ENCODE data around the gene FGF8.

Gene FGF8

GRCh38 chr10:101768791-101769170 lies 7.1 kb downstream of the FGF8 start:
- DNase-seq: no peak

- DNase-seq: no peak
Observed at GRCh38 chr10:101767966-101768790, 7.7 kb downstream of the FGF8 start.

DNA sequence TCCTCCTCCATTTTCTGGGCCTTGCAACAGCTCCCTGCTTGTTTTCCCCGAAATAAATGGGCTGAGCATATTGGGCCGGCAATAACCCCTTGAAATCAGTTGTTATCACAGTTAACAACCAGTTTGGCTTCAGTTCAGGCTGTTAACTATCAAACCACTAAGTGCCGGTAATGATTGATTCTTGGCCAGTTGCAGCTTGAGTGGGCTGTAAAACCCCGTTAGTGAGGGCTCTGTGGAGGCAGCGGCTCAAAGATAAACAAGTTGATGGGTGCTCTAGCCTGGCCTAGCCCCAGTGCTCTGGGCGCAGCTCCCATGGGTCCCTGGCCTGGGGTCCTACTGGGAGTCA lies 8.3 kb downstream of the FGF8 start:
- no peak for DNase-seq

GRCh38 chr10:101766753-101767599 lies 8.9 kb downstream of the FGF8 start:
- no peak for DNase-seq

- no peak for DNase-seq
Observed at GRCh38 chr10:101766306-101766705, 9.6 kb downstream of the FGF8 start.

DNA sequence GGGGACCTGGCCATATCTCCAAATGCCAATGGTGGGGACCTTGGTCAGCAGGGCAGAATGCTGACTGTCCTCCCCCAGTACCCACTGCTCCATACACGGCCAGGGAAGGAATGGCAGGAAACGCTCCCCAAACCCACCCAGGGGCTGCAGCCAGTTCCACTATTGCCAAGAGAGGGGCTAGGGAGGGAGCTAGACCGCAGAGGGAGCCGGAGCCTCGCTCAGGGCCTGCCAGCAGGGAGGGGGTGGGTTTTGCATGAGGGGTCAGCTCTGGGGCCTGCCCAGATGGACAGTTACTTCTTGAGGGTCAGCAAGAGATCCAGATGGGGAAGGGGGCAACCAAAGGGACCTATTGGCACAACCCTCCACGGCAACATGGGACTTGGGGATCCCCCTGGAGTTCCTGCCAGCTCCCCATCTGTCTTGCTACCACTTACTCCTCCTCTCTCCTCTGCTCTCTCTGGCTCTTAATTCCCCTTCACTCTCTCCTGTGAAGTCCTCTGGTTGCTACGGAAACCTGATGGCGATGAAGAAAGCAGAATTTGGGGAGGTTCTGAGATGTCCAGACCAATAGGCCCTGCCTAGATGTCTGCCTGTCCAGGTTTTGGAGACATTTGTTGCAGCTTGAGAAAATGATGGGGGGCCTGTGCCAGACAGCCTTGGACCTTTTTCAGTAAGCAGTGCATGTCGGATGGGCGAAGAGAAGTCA lies 12.6 kb downstream of the FGF8 start:
- no peak for DNase-seq

DNA sequence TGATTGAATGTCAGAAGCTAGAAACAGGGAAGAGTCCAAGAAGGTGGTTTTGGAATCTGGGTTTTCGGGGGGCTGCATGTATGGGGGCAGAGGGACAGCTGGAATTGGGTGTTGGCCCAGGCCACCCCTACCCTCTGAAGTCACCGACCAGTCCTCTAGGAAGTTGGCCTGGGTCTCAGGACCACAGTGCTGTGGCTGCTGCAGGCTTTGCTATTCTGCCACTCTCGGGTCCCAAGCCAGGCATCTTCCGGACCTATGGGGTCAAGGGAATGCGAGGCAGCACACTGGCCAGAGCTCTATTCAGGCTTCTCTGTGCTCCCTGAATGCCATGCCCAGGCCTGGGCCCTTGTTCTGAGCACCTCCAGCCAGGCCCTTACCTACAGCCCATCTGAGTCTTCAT lies 13.2 kb downstream of the FGF8 start:
- DNase-seq: no peak

DNA sequence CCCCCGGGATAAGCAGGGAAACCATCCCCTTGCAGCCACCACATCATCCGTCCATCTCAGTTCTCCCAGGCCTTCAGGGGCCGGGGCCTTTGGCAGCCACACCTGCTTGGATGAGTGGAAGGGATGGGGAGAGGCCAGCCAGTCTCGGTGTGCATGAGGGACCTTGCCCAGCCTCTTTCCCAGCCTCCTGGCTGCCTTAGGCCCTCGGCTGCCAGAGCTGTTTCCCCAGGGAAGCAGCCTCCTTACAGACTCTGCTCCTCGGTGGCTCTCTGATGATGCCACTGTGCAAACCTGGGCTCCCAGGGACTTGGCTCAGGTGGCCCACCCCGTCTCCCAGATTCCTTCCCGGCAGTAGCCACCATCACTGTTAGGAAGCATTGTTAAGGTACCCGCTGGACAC lies 14.7 kb downstream of the FGF8 start:
- DNase-seq: no peak

GRCh38 chr10:101760510-101760909 lies 15.4 kb downstream of the FGF8 start:
- no peak for DNase-seq

DNA sequence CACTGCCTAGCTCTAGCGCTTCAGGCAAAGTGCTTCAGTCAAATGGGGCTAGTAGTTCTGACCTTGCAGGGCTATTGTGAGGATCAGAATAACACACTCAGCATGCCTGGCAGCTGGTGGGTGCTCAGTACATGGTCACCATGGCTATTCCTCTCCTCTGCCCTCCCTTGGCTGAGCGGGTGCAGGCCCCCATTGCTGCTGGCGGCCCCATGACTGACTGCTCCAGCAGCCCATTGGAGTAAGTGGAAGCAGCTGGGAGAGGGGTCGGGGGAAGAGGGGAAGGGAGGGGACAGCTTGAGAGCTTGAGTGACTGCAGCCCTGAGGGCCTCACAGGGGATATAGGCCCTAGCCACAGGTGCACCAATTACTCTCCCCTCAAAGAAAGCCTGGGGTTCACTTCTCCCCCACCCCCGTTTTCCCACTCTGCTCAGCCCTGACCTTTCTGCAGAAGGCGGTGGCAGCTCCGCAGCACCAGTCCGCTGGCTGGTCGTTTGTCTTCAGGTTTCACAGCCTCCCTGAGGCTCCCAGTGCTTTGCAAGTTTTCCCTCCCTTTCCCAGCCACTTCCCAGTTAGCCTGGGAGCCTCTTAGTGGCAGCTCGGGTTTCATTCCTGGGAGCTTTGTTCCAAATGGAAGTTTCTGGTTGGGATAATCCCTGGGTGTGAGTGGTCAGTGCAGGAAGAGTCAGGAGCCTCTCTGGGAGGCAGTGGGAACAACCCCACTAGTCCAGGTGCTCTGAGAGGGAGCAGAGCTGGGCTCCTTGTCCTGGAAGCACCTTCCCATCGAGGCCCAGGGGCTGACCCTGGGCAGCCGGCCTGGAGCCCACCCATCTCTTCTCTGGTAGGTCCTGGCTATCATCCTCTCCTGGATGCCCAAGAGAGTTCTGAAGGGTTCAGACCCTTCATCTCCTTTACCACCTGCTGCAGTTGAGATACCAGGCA lies 16.3 kb downstream of the FGF8 start:
- no peak for DNase-seq

DNA sequence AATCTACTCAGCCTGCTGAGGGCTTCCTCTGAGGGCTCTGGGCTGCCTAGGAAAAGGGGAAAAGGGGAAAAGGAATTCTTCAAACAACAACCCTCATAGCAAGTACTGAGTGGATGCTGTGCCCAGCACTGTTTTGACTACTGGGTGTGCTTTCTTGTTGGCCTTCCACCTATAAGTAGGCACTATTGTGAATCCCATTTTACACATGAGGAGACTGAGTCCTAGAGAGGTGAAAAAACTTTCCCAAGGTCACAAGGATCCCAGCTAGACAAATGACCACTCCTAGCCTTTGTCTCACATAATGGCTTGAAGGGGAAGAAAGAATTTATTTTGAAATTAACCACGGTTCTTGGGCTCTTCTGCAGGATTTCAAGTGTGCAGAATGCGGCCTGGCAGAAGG lies 17.1 kb downstream of the FGF8 start:
- no peak for DNase-seq

- no peak for DNase-seq
Observed at GRCh38 chr10:101752241-101752640, 23.7 kb downstream of the FGF8 start.

DNA sequence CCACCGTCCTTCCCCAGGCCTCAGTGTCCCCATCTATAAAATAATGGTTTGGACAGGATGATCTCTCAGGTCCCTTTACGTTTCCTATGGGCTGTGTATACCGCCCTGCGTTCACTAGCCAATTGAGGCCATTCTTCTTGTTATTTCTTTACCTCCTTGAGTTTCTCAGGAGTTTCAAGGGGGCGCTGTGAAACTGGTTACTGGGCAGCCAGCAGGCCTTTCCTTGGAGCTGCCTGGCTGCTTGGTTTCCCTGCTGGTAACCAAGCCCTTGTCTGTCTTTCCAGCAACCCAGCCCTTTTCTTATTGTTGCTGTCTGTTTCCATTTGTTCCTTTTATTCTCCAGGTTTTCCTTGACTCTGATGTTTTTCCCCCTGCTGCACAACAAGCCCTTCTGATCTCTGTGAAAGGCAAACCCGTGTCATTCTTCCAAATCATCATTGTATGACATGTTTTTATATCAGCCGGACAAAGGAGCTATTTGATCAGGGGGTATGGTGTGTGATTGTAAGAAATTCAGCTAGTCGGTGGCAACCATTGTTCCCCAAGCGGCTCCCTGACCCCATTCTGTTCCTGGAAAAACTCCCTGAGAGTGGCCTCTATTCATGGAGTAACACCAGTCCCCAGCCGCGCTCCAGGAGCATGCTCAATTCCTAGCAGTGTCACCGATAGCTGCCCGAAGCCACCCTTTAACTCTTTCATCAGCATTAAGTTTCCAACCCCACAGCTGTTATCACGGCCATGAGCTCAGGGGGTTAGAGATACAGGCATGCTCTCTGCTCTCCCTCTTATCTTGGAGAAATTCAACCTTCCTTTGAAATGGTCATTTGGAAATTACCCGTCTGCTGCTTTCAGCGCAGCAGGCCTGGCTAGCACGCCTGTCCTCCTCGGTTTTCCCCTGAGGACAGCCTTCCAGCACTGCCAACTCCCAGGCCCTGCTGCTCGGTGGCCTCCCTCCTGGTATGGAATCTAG lies 26.6 kb downstream of the FGF8 start:
- DNase-seq: no peak

DNA sequence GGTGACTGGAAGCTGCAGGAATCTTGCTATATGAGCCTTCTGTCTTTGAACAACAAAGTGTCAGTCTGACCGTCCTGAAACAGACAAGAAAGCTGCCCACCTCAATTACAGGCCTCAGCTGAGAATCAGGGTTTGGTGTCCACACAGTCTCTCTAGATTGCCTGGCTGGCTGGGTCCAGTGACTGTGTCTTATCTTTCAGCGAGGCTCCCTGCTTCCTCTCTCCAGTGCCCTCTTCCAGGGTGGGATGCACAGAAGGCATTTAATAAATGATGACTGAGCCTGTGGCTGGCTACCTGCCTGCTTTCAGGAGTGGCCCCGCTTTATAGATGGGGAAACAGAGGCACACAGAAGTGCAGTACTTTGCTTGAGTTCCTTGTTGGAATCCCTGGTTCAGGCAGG lies 27.4 kb downstream of the FGF8 start:
- DNase-seq: no peak

GRCh38 chr10:101745074-101745696 lies 30.7 kb downstream of the FGF8 start:
- DNase-seq: no peak

- no peak for DNase-seq
Observed at GRCh38 chr10:101744267-101744666, 31.6 kb downstream of the FGF8 start.

GRCh38 chr10:101741938-101742337 lies 34.0 kb downstream of the FGF8 start:
- DNase-seq: no peak

DNA sequence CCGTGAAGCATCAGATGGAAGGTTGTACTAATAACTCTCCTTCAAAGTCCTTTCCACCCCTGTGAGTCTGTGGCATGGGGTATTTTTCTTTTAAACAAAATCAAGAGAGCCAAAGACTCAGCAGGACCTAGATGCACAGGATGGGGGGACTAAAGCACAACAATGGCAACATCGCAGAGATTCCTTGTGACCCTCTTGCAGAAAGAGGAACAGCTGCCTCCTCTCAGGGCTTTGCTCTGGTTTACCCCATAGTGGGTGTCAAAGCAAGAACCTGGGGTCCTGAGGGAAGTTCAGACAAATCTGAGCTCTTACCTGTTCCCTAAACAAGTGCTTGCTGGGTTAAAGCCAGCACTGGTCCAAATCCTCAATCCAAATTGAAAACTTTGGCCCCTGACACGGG lies 39.2 kb downstream of the FGF8 start:
- no peak for DNase-seq

- no peak for DNase-seq
Observed at GRCh38 chr10:101732096-101732495, 43.8 kb downstream of the FGF8 start.

GRCh38 chr10:101726115-101726387 lies 49.9 kb downstream of the FGF8 start:
- no peak for DNase-seq

All from activated CD8-positive, alpha-beta memory T cell treated with anti-CD3 and anti-CD28 coated beads for 24 hours (primary cell).